Hepatocyte (in vitro differentiated cells): ENCODE measurements around the gene RGS18.

ENCODE experiments used
- EZH2 ChIP-seq: fragments of 200-600 bp; sonication (generic); IDR thresholded peaks from 2 replicates; pipeline ENCODE4 v1.6.1; 2016; ENCODE audit warnings: antibody characterized with exemption, mild to moderate bottlenecking, borderline replicate concordance
- EZH2phosphoT487 ChIP-seq: fragments of 200-600 bp; sonication (generic); IDR thresholded peaks from one replicate; pipeline ENCODE4 v1.6.1; 2018; ENCODE audit warnings: antibody characterized with exemption, mild to moderate bottlenecking, low read depth, moderate library complexity; ENCODE audit not compliant: unreplicated experiment, severe bottlenecking
- TF ChIP-seq, protein P1 (sequence below): fragments of 200-600 bp; sonication (generic); IDR thresholded peaks from 2 replicates; pipeline ENCODE4 v1.5.1; 2016; ENCODE audit warnings: antibody characterized with exemption, mild to moderate bottlenecking; ENCODE audit not compliant: poor library complexity

GRCh38 chr1:192175971-192176370, 17.7 kb downstream of the RGS18 start:
- TF ChIP-seq, protein P1, sequence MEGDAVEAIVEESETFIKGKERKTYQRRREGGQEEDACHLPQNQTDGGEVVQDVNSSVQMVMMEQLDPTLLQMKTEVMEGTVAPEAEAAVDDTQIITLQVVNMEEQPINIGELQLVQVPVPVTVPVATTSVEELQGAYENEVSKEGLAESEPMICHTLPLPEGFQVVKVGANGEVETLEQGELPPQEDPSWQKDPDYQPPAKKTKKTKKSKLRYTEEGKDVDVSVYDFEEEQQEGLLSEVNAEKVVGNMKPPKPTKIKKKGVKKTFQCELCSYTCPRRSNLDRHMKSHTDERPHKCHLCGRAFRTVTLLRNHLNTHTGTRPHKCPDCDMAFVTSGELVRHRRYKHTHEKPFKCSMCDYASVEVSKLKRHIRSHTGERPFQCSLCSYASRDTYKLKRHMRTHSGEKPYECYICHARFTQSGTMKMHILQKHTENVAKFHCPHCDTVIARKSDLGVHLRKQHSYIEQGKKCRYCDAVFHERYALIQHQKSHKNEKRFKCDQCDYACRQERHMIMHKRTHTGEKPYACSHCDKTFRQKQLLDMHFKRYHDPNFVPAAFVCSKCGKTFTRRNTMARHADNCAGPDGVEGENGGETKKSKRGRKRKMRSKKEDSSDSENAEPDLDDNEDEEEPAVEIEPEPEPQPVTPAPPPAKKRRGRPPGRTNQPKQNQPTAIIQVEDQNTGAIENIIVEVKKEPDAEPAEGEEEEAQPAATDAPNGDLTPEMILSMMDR: no peak
- no peak for TF ChIP-seq EZH2phosphoT487
- TF ChIP-seq EZH2: no peak
